SU-DHL-6 (cell line): Measurements from ENCODE around the gene SOX30.

ENCODE experiments used
- CTCF ChIP-seq: fragments of 200-600 bp; sonication (generic); IDR thresholded peaks from one replicate; pipeline ENCODE4 v1.5.1; 2017; ENCODE audit warnings: antibody characterized with exemption, mild to moderate bottlenecking, low read length, moderate library complexity; ENCODE audit not compliant: insufficient read depth, poor library complexity, severe bottlenecking
- EZH2phosphoT487 ChIP-seq: fragments of 200-600 bp; sonication (generic), shearing (Covaris generic); conservative IDR thresholded peaks from 2 replicates; pipeline ENCODE4 v1.6.1; 2018; ENCODE audit warnings: mild to moderate bottlenecking, antibody characterized with exemption, low read length, moderate library complexity, mixed read lengths

- TF ChIP-seq CTCF (no peak), EZH2phosphoT487 (no peak)
These were observed 25.4 kb downstream of the SOX30 start for GRCh38 chr5:157626831-157627230.
